ENCODE results near the gene WAPL.
"Not testable (repeated sequence)": the region's sequence is repeated elsewhere in the genome, so short reads cannot be mapped to it uniquely, and the experiment has no call there.

The WAPL gene

GRCh38 chr10:86521678-86522509 is at the start of gene WAPL:
WAPL (minus strand) TSS chr10:86521792; CDS start chr10:86518069, 3,723 bp downstream.
- DNase-seq (ENCODE audit: low read depth), result peak; percentile 95

- DNase-seq (ENCODE audit: low read depth), result no peak
Observed at GRCh38 chr10:86569335-86569734, 47.7 kb upstream of the WAPL start.

GRCh38 chr10:86566518-86566917 is 44.9 kb upstream of the WAPL start:
- DNase-seq (ENCODE audit: low read depth), result not testable (repeated sequence)

GRCh38 chr10:86563338-86563737 is 41.7 kb upstream of the WAPL start:
- DNase-seq (ENCODE audit: low read depth), result not testable (repeated sequence)

- DNase-seq (ENCODE audit: low read depth), result peak; percentile 71
Observed at GRCh38 chr10:86558695-86559094, 37.1 kb upstream of the WAPL start.

- no peak for DNase-seq (ENCODE audit: low read depth)
Observed at GRCh38 chr10:86556933-86557649, 35.5 kb upstream of the WAPL start.

GRCh38 chr10:86556532-86556931 is 34.9 kb upstream of the WAPL start:
- DNase-seq (ENCODE audit: low read depth), result no peak

- peak; percentile 9 for DNase-seq (ENCODE audit: low read depth)
Observed at GRCh38 chr10:86553639-86554038, 32.0 kb upstream of the WAPL start.

- no peak for DNase-seq (ENCODE audit: low read depth)
Observed at GRCh38 chr10:86553213-86553612, 31.6 kb upstream of the WAPL start.

- no peak for DNase-seq (ENCODE audit: low read depth)
Observed at GRCh38 chr10:86547296-86547695, 25.7 kb upstream of the WAPL start.

- DNase-seq (ENCODE audit: low read depth), result no peak
Observed at GRCh38 chr10:86545101-86545500, 23.5 kb upstream of the WAPL start.

- no peak for DNase-seq (ENCODE audit: low read depth)
Observed at GRCh38 chr10:86540016-86540415, 18.4 kb upstream of the WAPL start.

- DNase-seq (ENCODE audit: low read depth), result peak; percentile 17
Observed at GRCh38 chr10:86538547-86538946, 17.0 kb upstream of the WAPL start.

- DNase-seq (ENCODE audit: low read depth), result not testable (repeated sequence)
Observed at GRCh38 chr10:86538040-86538439, 16.4 kb upstream of the WAPL start.

GRCh38 chr10:86536294-86536861 is 14.8 kb upstream of the WAPL start:
- no peak for DNase-seq (ENCODE audit: low read depth)

- DNase-seq (ENCODE audit: low read depth), result peak; percentile 11
Observed at GRCh38 chr10:86535132-86535882, 13.7 kb upstream of the WAPL start.

GRCh38 chr10:86533328-86533727 is 11.7 kb upstream of the WAPL start:
- no peak for DNase-seq (ENCODE audit: low read depth)

- DNase-seq (ENCODE audit: low read depth), result not testable (repeated sequence)
Observed at GRCh38 chr10:86528736-86529135, 7.1 kb upstream of the WAPL start.

GRCh38 chr10:86526606-86527005 is 5.0 kb upstream of the WAPL start:
- DNase-seq (ENCODE audit: low read depth), result no peak

- DNase-seq (ENCODE audit: low read depth), result not testable (repeated sequence)
Observed at GRCh38 chr10:86525713-86526112, 4.1 kb upstream of the WAPL start.

GRCh38 chr10:86524225-86524962 is 2.8 kb upstream of the WAPL start:
- DNase-seq (ENCODE audit: low read depth), result no peak
